Astrocyte (in vitro differentiated cells and primary cell): Measurements from ENCODE around the gene NUBPL. TPM values are rescaled to one million over a fixed set of nuclear protein-coding genes. Genes with fewer than 3 reads are reported as not detected.

Source experiments
- DNase-seq: peaks from one replicate; pipeline ENCODE4 v3.0.0-alpha.2; 2010; ENCODE audit warnings: low read depth
- FAIRE-seq: peaks from 2 replicates; lab custom pipeline; 2011; peaks lifted over from hg19 to GRCh38; lab: Jason Lieb, UNC
- H2AFZ ChIP-seq: 2 replicates; pipeline ENCODE4 v1.6.0; 2012; ENCODE audit warnings: low read depth, low read length, inconsistent platforms
- H3K27ac ChIP-seq: 2 replicates; pipeline ENCODE4 v1.5.1; 2011; ENCODE audit warnings: low read depth, low read length, inconsistent platforms
- H3K27me3 ChIP-seq: 2 replicates; pipeline ENCODE4 v1.6.0; 2011; ENCODE audit warnings: low read length, inconsistent platforms; ENCODE audit not compliant: insufficient read depth
- H3K36me3 ChIP-seq: 2 replicates; pipeline ENCODE4 v1.5.1; 2011; ENCODE audit warnings: low read length, inconsistent platforms; ENCODE audit not compliant: insufficient read depth
- H3K4me1 ChIP-seq: 2 replicates; pipeline ENCODE4 v1.5.1; 2011; ENCODE audit warnings: low read length, inconsistent platforms; ENCODE audit not compliant: insufficient read depth
- H3K4me2 ChIP-seq: 2 replicates; pipeline ENCODE4 v1.6.0; 2012; ENCODE audit warnings: low read length, inconsistent platforms
- H3K4me3 ChIP-seq: 2 replicates; pipeline ENCODE4 v1.5.1; 2011; ENCODE audit warnings: low read depth, mild to moderate bottlenecking, low read length, inconsistent platforms; ENCODE audit not compliant: insufficient read depth
- H3K79me2 ChIP-seq: 2 replicates; pipeline ENCODE4 v1.6.0; 2012; ENCODE audit warnings: mild to moderate bottlenecking, low read length, inconsistent platforms; ENCODE audit not compliant: insufficient read depth
- H3K9ac ChIP-seq: 2 replicates; pipeline ENCODE4 v1.6.0; 2012; ENCODE audit warnings: mild to moderate bottlenecking, low read length, inconsistent platforms
- H3K9me3 ChIP-seq: 2 replicates; pipeline ENCODE4 v1.5.1; 2012; ENCODE audit warnings: low read depth, mild to moderate bottlenecking, low read length, inconsistent platforms; ENCODE audit not compliant: insufficient read depth
- H4K20me1 ChIP-seq: 2 replicates; pipeline ENCODE4 v1.6.0; 2012; ENCODE audit warnings: low read length, inconsistent platforms; ENCODE audit not compliant: insufficient read depth
- H3K27ac Mint-ChIP-seq: one replicate; pipeline ENCODE4 v1.8.0; 2021; ENCODE audit warnings: mild to moderate bottlenecking, mixed read lengths; ENCODE audit not compliant: unreplicated experiment
- H3K27me3 Mint-ChIP-seq: one replicate; pipeline ENCODE4 v1.8.0; 2021; ENCODE audit warnings: low read depth, mixed read lengths; ENCODE audit not compliant: unreplicated experiment
- H3K36me3 Mint-ChIP-seq: one replicate; pipeline ENCODE4 v1.8.0; 2021; ENCODE audit warnings: low read depth, mixed read lengths; ENCODE audit not compliant: unreplicated experiment
- H3K4me1 Mint-ChIP-seq: one replicate; pipeline ENCODE4 v1.8.0; 2021; ENCODE audit warnings: low read depth, mixed read lengths; ENCODE audit not compliant: unreplicated experiment
- H3K4me3 Mint-ChIP-seq: one replicate; pipeline ENCODE4 v1.8.0; 2021; ENCODE audit warnings: mild to moderate bottlenecking, moderate library complexity, mixed read lengths; ENCODE audit not compliant: unreplicated experiment
- H3K9me3 Mint-ChIP-seq: one replicate; pipeline ENCODE4 v1.8.0; 2021; ENCODE audit warnings: mild to moderate bottlenecking, mixed read lengths; ENCODE audit not compliant: unreplicated experiment
- EZH2 ChIP-seq: IDR thresholded peaks from 2 replicates; pipeline ENCODE4 v1.6.1; 2012; ENCODE audit warnings: mild to moderate bottlenecking, low read length, inconsistent platforms; ENCODE audit not compliant: insufficient read depth
- total RNA-seq: library from RNA; stranded (reverse); gene quantifications from 2 replicates; pipeline ENCODE4 v1.2.1, GENCODE V29; 2021
- TF ChIP-seq, protein P1 (sequence below): IDR thresholded peaks from 2 replicates; pipeline ENCODE4 v1.5.1; 2011; ENCODE audit warnings: low read depth, mild to moderate bottlenecking, inconsistent platforms, low read length, moderate library complexity; ENCODE audit not compliant: insufficient read depth

NUBPL gene
- total RNA-seq, 1 donor from 2014 or later, result 9.0 TPM

DNA sequence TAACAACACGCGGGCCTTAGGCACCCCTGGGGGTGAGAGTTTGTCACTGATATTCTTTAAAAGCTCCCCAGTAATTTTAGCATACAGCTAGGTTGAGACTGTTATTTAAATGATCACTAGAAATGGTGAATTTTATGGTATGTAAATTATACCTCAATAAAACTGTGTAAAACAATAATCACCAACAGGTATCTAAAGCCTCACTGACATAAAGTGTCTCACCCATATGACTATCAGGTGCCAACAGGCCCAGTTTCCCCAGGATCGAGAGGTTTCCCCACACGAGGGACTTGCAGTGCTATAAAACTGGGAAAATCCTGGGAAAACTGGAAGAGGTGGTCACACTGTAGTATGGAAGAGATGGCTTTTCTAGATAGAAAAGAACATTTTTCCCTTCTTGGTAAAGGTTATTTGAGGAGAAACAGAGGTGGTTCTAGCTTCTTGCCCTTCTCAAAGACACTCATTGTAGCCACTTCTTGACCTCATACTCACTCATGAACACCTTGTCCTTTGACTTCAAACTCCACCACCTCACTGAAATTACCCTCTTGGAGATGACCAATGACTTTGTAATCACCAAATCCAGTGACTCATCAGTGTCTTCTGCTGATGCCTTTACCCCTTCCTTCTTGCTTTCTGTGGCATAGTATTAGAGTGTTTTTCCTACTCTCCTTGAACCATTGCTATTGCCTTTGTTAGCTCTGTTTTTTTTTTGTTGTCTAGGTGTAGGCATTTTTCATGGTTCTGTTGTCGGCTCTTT lies 24.8 kb upstream of the NUBPL start:
- H4K20me1 ChIP-seq, result no peaks in the 10 kb centered on the region
- no peaks in the 10 kb centered on the region for H3K27me3 ChIP-seq
- Mint-ChIP-seq H3K27ac (no peak overlapping the region), H3K9me3 (no peaks in the 10 kb centered on the region), H3K4me3 (no peak overlapping the region), H3K27me3 (no peaks in the 10 kb centered on the region), H3K36me3 (no peaks in the 10 kb centered on the region), H3K4me1 (no peaks in the 10 kb centered on the region)
- H3K36me3 ChIP-seq, result no peaks in the 10 kb centered on the region
- DNase-seq (no peak), FAIRE-seq (no peak)
- no peaks in the 10 kb centered on the region for H3K9me3 ChIP-seq
- no peak overlapping the region for H2AFZ ChIP-seq
- H3K4me3 ChIP-seq, result no peak overlapping the region
- TF ChIP-seq, protein P1, sequence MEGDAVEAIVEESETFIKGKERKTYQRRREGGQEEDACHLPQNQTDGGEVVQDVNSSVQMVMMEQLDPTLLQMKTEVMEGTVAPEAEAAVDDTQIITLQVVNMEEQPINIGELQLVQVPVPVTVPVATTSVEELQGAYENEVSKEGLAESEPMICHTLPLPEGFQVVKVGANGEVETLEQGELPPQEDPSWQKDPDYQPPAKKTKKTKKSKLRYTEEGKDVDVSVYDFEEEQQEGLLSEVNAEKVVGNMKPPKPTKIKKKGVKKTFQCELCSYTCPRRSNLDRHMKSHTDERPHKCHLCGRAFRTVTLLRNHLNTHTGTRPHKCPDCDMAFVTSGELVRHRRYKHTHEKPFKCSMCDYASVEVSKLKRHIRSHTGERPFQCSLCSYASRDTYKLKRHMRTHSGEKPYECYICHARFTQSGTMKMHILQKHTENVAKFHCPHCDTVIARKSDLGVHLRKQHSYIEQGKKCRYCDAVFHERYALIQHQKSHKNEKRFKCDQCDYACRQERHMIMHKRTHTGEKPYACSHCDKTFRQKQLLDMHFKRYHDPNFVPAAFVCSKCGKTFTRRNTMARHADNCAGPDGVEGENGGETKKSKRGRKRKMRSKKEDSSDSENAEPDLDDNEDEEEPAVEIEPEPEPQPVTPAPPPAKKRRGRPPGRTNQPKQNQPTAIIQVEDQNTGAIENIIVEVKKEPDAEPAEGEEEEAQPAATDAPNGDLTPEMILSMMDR, result no peak
- no peak for TF ChIP-seq EZH2
- H3K4me1 ChIP-seq, result no peaks in the 10 kb centered on the region
- no peak overlapping the region for H3K4me2 ChIP-seq
- H3K27ac ChIP-seq, result no peak overlapping the region
- H3K79me2 ChIP-seq, result no peaks in the 10 kb centered on the region
- H3K9ac ChIP-seq, result no peak overlapping the region

DNA sequence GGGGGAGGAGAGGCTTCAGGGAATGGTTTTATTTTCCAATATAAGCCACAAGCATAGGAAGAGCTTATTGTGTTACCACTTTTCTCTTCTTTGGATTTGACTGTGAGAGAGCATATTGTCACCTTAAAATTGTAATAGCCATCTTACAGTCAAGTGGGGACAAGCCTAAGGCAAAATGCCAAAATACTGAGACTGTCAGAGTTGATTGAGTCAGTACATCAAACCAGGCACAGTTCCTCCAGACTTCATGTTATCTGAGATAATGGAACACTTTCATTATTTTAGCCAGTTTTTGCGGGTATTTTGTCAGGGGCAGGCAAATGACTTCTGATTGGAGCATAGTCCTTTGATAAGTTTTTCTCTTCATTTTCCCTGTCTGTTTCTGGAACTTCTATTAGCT lies 19.5 kb upstream of the NUBPL start:
- Histone ChIP-seq H2AFZ (no peak overlapping the region), H3K9me3 (no peaks in the 10 kb centered on the region), H3K4me3 (no peak overlapping the region), H3K79me2 (no peaks in the 10 kb centered on the region), H3K4me1 (no peaks in the 10 kb centered on the region), H3K36me3 (no peaks in the 10 kb centered on the region), H3K4me2 (no peak overlapping the region), H3K27ac (no peak overlapping the region), H4K20me1 (no peaks in the 10 kb centered on the region), H3K27me3 (no peaks in the 10 kb centered on the region), H3K9ac (no peak overlapping the region)
- Mint-ChIP-seq H3K9me3 (no peaks in the 10 kb centered on the region), H3K27me3 (no peaks in the 10 kb centered on the region), H3K36me3 (no peaks in the 10 kb centered on the region), H3K4me3 (no peak overlapping the region), H3K4me1 (no peaks in the 10 kb centered on the region), H3K27ac (no peak overlapping the region)
- TF ChIP-seq, protein P1, result no peak
- no peak for TF ChIP-seq EZH2
- FAIRE-seq (no peak), DNase-seq (no peak)
